Nephron (organoid): ENCODE measurements around the gene NPTXR.

Experiments used
- H3K27ac Mint-ChIP-seq, 3 experiments: 2 replicates each; pipeline ENCODE4 v1.8.0; 2020; ENCODE audit warnings: mixed read lengths in 3 of 3, mild to moderate bottlenecking in 2 of 3, moderate library complexity in 1 of 3
- H3K27me3 Mint-ChIP-seq: 2 replicates; pipeline ENCODE4 v1.8.0; 2021; ENCODE audit warnings: low read depth, mild to moderate bottlenecking, moderate library complexity, mixed read lengths
- H3K36me3 Mint-ChIP-seq: 2 replicates; pipeline ENCODE4 v1.8.0; 2020; ENCODE audit warnings: low read depth, mixed read lengths
- H3K4me1 Mint-ChIP-seq: 2 replicates; pipeline ENCODE4 v1.8.0; 2020; ENCODE audit warnings: mixed read lengths
- H3K4me3 Mint-ChIP-seq, 3 experiments: 2 replicates each; pipeline ENCODE4 v1.8.0; 2020; ENCODE audit warnings: mild to moderate bottlenecking in 3 of 3, mixed read lengths in 3 of 3, moderate library complexity in 2 of 3
- H3K9me3 Mint-ChIP-seq: 2 replicates; pipeline ENCODE4 v1.8.0; 2020; ENCODE audit warnings: mixed read lengths
- TF ChIP-seq, protein P1 (sequence below), 3 experiments: fragments of 200-600 bp; sonication (generic); IDR thresholded peaks; one replicate each; pipeline ENCODE4 v1.5.0; 2021; ENCODE audit warnings: antibody characterized with exemption in 3 of 3; ENCODE audit not compliant: unreplicated experiment in 3 of 3

The NPTXR gene

GRCh38 chr22:38870791-38871359 is 27.0 kb upstream of the NPTXR start:
- H3K4me3 Mint-ChIP-seq: peak overlapping the region; percentile 94 to 97 (median 95)
- peaks cover 40% of the 10 kb centered on the region for H3K4me1 Mint-ChIP-seq
- H3K27me3 Mint-ChIP-seq: peaks cover 11% of the 10 kb centered on the region
- no peaks in the 10 kb centered on the region for H3K9me3 Mint-ChIP-seq
- peak overlapping the region; percentile 83 to 99 (median 93) for H3K27ac Mint-ChIP-seq
- no peaks in the 10 kb centered on the region for H3K36me3 Mint-ChIP-seq
- TF ChIP-seq, protein P1, sequence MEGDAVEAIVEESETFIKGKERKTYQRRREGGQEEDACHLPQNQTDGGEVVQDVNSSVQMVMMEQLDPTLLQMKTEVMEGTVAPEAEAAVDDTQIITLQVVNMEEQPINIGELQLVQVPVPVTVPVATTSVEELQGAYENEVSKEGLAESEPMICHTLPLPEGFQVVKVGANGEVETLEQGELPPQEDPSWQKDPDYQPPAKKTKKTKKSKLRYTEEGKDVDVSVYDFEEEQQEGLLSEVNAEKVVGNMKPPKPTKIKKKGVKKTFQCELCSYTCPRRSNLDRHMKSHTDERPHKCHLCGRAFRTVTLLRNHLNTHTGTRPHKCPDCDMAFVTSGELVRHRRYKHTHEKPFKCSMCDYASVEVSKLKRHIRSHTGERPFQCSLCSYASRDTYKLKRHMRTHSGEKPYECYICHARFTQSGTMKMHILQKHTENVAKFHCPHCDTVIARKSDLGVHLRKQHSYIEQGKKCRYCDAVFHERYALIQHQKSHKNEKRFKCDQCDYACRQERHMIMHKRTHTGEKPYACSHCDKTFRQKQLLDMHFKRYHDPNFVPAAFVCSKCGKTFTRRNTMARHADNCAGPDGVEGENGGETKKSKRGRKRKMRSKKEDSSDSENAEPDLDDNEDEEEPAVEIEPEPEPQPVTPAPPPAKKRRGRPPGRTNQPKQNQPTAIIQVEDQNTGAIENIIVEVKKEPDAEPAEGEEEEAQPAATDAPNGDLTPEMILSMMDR (IDR thresholded peaks at IDR 0.05; ENCODE audit: unreplicated experiment in 3 of 3): no peak

- Mint-ChIP-seq H3K4me3 (peak overlapping the region; percentile 94 to 97 (median 95)), H3K36me3 (peaks cover 4% of the 10 kb centered on the region), H3K27me3 (peaks cover 11% of the 10 kb centered on the region), H3K27ac (peak overlapping the region; percentile 83 to 99 (median 93)), H3K4me1 (peaks cover 40% of the 10 kb centered on the region), H3K9me3 (no peaks in the 10 kb centered on the region)
- TF ChIP-seq, protein P1 (IDR thresholded peaks at IDR 0.05; ENCODE audit: unreplicated experiment in 3 of 3): peak; percentile 91 to 93 (median 93)
Measured at GRCh38 chr22:38870312-38870741, 26.5 kb upstream of the NPTXR start.

DNA sequence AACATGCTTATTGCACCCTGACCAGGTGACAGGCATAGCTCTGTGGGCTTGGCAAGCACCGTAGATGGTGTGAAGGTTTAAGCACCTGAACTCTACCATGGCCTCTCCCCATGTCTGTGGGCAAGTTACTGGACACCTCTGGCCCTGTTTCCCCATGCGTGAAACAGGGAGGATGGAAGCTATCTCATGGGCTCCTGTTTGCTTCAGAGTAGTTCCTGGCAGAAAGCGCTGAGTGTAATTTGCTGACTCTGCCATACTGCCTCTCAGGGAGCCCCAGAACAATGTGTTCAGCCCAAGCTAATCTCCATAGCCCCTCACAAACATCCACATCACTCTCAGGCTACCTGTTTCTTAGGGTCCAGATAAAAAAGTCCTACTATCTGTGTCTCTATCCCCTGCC is 25.8 kb upstream of the NPTXR start:
- TF ChIP-seq, protein P1 (IDR thresholded peaks at IDR 0.05; ENCODE audit: unreplicated experiment in 3 of 3): no peak
- Mint-ChIP-seq H3K4me1 (peaks cover 40% of the 10 kb centered on the region), H3K9me3 (no peaks in the 10 kb centered on the region)

GRCh38 chr22:38868886-38869381 is 25.1 kb upstream of the NPTXR start:
- H3K36me3 Mint-ChIP-seq: peaks cover 10% of the 10 kb centered on the region
- TF ChIP-seq, protein P1 (IDR thresholded peaks at IDR 0.05; ENCODE audit: unreplicated experiment in 3 of 3): peak; percentile 89 to 94 (median 92)
- no peaks in the 10 kb centered on the region for H3K9me3 Mint-ChIP-seq
- H3K4me3 Mint-ChIP-seq: peak overlapping the region; percentile 27 to 53 (median 32)
- H3K4me1 Mint-ChIP-seq: peaks cover 43% of the 10 kb centered on the region
- no peak overlapping the region for H3K27ac Mint-ChIP-seq
- H3K27me3 Mint-ChIP-seq: peaks cover 3% of the 10 kb centered on the region

More for the DNA sequence above, 25.8 kb upstream of the NPTXR start:
- H3K4me3 Mint-ChIP-seq: peak overlapping the region; percentile 94 to 97 (median 95)
- peaks cover 6% of the 10 kb centered on the region for H3K36me3 Mint-ChIP-seq
- H3K27me3 Mint-ChIP-seq: peaks cover 4% of the 10 kb centered on the region
- H3K27ac Mint-ChIP-seq: peak overlapping the region; percentile 83 to 99 (median 93)

- TF ChIP-seq, protein P1 (IDR thresholded peaks at IDR 0.05; ENCODE audit: unreplicated experiment in 3 of 3): no peak
- H3K9me3 Mint-ChIP-seq: no peaks in the 10 kb centered on the region
- H3K27ac Mint-ChIP-seq: no peak overlapping the region
- H3K4me3 Mint-ChIP-seq: peak overlapping the region; percentile 35 to 62 (median 46)
- H3K36me3 Mint-ChIP-seq: peaks cover 10% of the 10 kb centered on the region
- peaks cover 37% of the 10 kb centered on the region for H3K4me1 Mint-ChIP-seq
- H3K27me3 Mint-ChIP-seq: peaks cover under 1% of the 10 kb centered on the region
Measured at GRCh38 chr22:38868286-38868721, 24.5 kb upstream of the NPTXR start.
